NCI-H187 (cell line): ENCODE data around the gene PRR27.

Source experiments
- DNase-seq, 2 experiments: peaks; one replicate each; lab custom pipeline; 2025; lab: John Stamatoyannopoulos, UW

PRR27 gene

GRCh38 chr4:70153937-70154336, at the start of gene PRR27:
TSS of gene PRR27 (plus strand) at chr4:70154237. CDS start at chr4:70154376, 139 bp downstream.
- no peak for DNase-seq

GRCh38 chr4:70110917-70111316, 43.1 kb upstream of the PRR27 start:
- DNase-seq: no peak

- no peak for DNase-seq
Measured at GRCh38 chr4:70113656-70114055, 40.4 kb upstream of the PRR27 start.

GRCh38 chr4:70114096-70114495, 39.9 kb upstream of the PRR27 start:
- DNase-seq: no peak

GRCh38 chr4:70120323-70120722, 33.7 kb upstream of the PRR27 start:
- no peak for DNase-seq

- no peak for DNase-seq
Measured at GRCh38 chr4:70133473-70133872, 20.6 kb upstream of the PRR27 start.

GRCh38 chr4:70138751-70139150, 15.3 kb upstream of the PRR27 start:
- DNase-seq: no peak

GRCh38 chr4:70151271-70151670, 2.8 kb upstream of the PRR27 start:
- DNase-seq: no peak

GRCh38 chr4:70152088-70152487, 1.9 kb upstream of the PRR27 start:
- no peak for DNase-seq

- DNase-seq: peak in 1 of 2 experiments; percentile 6
Measured at GRCh38 chr4:70158576-70158975, 4.5 kb downstream of the PRR27 start.

GRCh38 chr4:70177090-70177489, 23.1 kb downstream of the PRR27 start:
- no peak for DNase-seq

GRCh38 chr4:70178075-70178660, 24.1 kb downstream of the PRR27 start:
- DNase-seq: no peak

- DNase-seq: no peak
Measured at GRCh38 chr4:70179811-70180210, 25.8 kb downstream of the PRR27 start.

- no peak for DNase-seq
Measured at GRCh38 chr4:70181864-70182263, 27.8 kb downstream of the PRR27 start.

GRCh38 chr4:70182517-70183167, 28.6 kb downstream of the PRR27 start:
- DNase-seq: no peak

- DNase-seq: no peak
Measured at GRCh38 chr4:70183168-70183939, 29.3 kb downstream of the PRR27 start.

- DNase-seq: no peak
Measured at GRCh38 chr4:70183940-70184246, 29.9 kb downstream of the PRR27 start.

GRCh38 chr4:70187216-70187615, 33.2 kb downstream of the PRR27 start:
- no peak for DNase-seq

- no peak for DNase-seq
Measured at GRCh38 chr4:70190579-70190978, 36.5 kb downstream of the PRR27 start.

- DNase-seq: no peak
Measured at GRCh38 chr4:70191647-70192046, 37.6 kb downstream of the PRR27 start.

GRCh38 chr4:70192895-70193294, 38.9 kb downstream of the PRR27 start:
- DNase-seq: no peak

GRCh38 chr4:70195425-70195824, 41.4 kb downstream of the PRR27 start, which contains the start of gene ODAM:
TSS of gene ODAM (plus strand) at chr4:70195725. CDS start at chr4:70196544, 819 bp downstream.
- no peak for DNase-seq

- no peak for DNase-seq
Measured at GRCh38 chr4:70196857-70197256, 42.8 kb downstream of the PRR27 start.
